HEK293 (cell line): Measurements from ENCODE around the gene FOXS1.

Experiments used
- HOXA7 ChIP-seq: sonication (generic); formaldehyde crosslinking; IDR thresholded peaks from 2 replicates; pipeline ENCODE4 v1.8.1; 2022; ENCODE audit warnings: missing genetic modification reagents, borderline replicate concordance
- HOXD13 ChIP-seq: sonication (generic); formaldehyde crosslinking; IDR thresholded peaks from 2 replicates; pipeline ENCODE4 v1.8.0; 2022; ENCODE audit warnings: missing genetic modification reagents, borderline replicate concordance
- IKZF3 ChIP-seq: fragments of 450-650 bp; IDR thresholded peaks from 2 replicates; pipeline ENCODE4 v1.5.0; 2018; ENCODE audit warnings: missing biosample characterization, mild to moderate bottlenecking, missing genetic modification characterization, moderate library complexity
- INSM2 ChIP-seq: fragments of 450-650 bp; formaldehyde crosslinking; IDR thresholded peaks from 2 replicates; pipeline ENCODE4 v1.5.1; 2016; ENCODE audit warnings: missing biosample characterization, missing genetic modification characterization
- KLF10 ChIP-seq: fragments of 450-650 bp; IDR thresholded peaks from 2 replicates; pipeline ENCODE4 v1.5.1; 2018; ENCODE audit warnings: missing biosample characterization, mild to moderate bottlenecking, missing genetic modification characterization
- PATZ1 ChIP-seq: fragments of 450-650 bp; formaldehyde crosslinking; IDR thresholded peaks from 2 replicates; pipeline ENCODE4 v1.5.1; 2016; ENCODE audit warnings: missing biosample characterization, missing genetic modification characterization
- PRDM2 ChIP-seq: fragments of 450-650 bp; formaldehyde crosslinking; IDR thresholded peaks from 2 replicates; pipeline ENCODE4 v1.5.1; 2016; ENCODE audit warnings: missing biosample characterization, missing genetic modification characterization, borderline replicate concordance
- RBAK ChIP-seq: fragments of 450-650 bp; formaldehyde crosslinking; IDR thresholded peaks from 2 replicates; pipeline ENCODE4 v1.5.1; 2016; ENCODE audit warnings: missing biosample characterization, missing genetic modification characterization
- SCRT2 ChIP-seq: fragments of 450-650 bp; formaldehyde crosslinking; IDR thresholded peaks from 2 replicates; pipeline ENCODE4 v1.5.1; 2016; ENCODE audit warnings: missing biosample characterization, missing genetic modification characterization
- SETDB1 ChIP-seq: IDR thresholded peaks from one replicate; pipeline ENCODE4 v1.6.1; 2017; ENCODE audit warnings: mild to moderate bottlenecking, low read length, moderate library complexity, mixed read lengths; ENCODE audit not compliant: insufficient read length
- SP2 ChIP-seq: fragments of 450-650 bp; formaldehyde crosslinking; IDR thresholded peaks from 2 replicates; pipeline ENCODE4 v1.5.1; 2016; ENCODE audit warnings: missing biosample characterization, missing genetic modification characterization
- ZBTB20 ChIP-seq: fragments of 450-650 bp; formaldehyde crosslinking; IDR thresholded peaks from 2 replicates; pipeline ENCODE4 v1.5.1; 2016; ENCODE audit warnings: missing biosample characterization, missing genetic modification characterization
- ZBTB44 ChIP-seq: fragments of 450-650 bp; IDR thresholded peaks from 2 replicates; pipeline ENCODE4 v1.5.1; 2018; ENCODE audit warnings: missing biosample characterization, mild to moderate bottlenecking, missing genetic modification characterization
- ZNF121 ChIP-seq: fragments of 450-650 bp; formaldehyde crosslinking; IDR thresholded peaks from 2 replicates; pipeline ENCODE4 v1.5.1; 2016; ENCODE audit warnings: missing biosample characterization, missing genetic modification characterization
- ZNF155 ChIP-seq: fragments of 450-650 bp; formaldehyde crosslinking; IDR thresholded peaks from 2 replicates; pipeline ENCODE4 v1.5.1; 2016; ENCODE audit warnings: missing biosample characterization, missing genetic modification characterization
- ZNF184 ChIP-seq: fragments of 450-650 bp; IDR thresholded peaks from 2 replicates; pipeline ENCODE4 v1.5.1; 2018; ENCODE audit warnings: missing biosample characterization, mild to moderate bottlenecking, missing genetic modification characterization
- ZNF214 ChIP-seq: fragments of 450-650 bp; formaldehyde crosslinking; IDR thresholded peaks from 2 replicates; pipeline ENCODE4 v1.5.1; 2017; ENCODE audit warnings: missing biosample characterization, mild to moderate bottlenecking, missing genetic modification characterization, borderline replicate concordance
- ZNF221 ChIP-seq: fragments of 450-650 bp; formaldehyde crosslinking; IDR thresholded peaks from 2 replicates; pipeline ENCODE4 v1.5.1; 2017; ENCODE audit warnings: missing biosample characterization, missing genetic modification characterization, borderline replicate concordance
- ZNF223 ChIP-seq: fragments of 450-650 bp; formaldehyde crosslinking; IDR thresholded peaks from 2 replicates; pipeline ENCODE4 v1.5.1; 2016; ENCODE audit warnings: missing biosample characterization, missing genetic modification characterization
- ZNF280D ChIP-seq: fragments of 450-650 bp; formaldehyde crosslinking; IDR thresholded peaks from 2 replicates; pipeline ENCODE4 v1.5.1; 2016; ENCODE audit warnings: missing biosample characterization, missing genetic modification characterization
- ZNF341 ChIP-seq: fragments of 450-650 bp; formaldehyde crosslinking; IDR thresholded peaks from 2 replicates; pipeline ENCODE4; 2016; ENCODE audit warnings: low read depth, missing biosample characterization, missing genetic modification characterization
- ZNF37A ChIP-seq: fragments of 450-650 bp; IDR thresholded peaks from 2 replicates; pipeline ENCODE4 v1.5.1; 2018; ENCODE audit warnings: missing biosample characterization, missing genetic modification characterization
- ZNF394 ChIP-seq: fragments of 450-650 bp; formaldehyde crosslinking; IDR thresholded peaks from 2 replicates; pipeline ENCODE4 v1.5.1; 2016; ENCODE audit warnings: missing biosample characterization, missing genetic modification characterization, mild to moderate bottlenecking, moderate library complexity, borderline replicate concordance
- ZNF514 ChIP-seq: fragments of 450-650 bp; formaldehyde crosslinking; IDR thresholded peaks from 2 replicates; pipeline ENCODE4 v1.5.1; 2016; ENCODE audit warnings: missing biosample characterization, missing genetic modification characterization
- ZNF768 ChIP-seq: fragments of 450-650 bp; formaldehyde crosslinking; IDR thresholded peaks from 2 replicates; pipeline ENCODE4 v1.5.1; 2018; ENCODE audit warnings: missing biosample characterization, mild to moderate bottlenecking, missing genetic modification characterization

The FOXS1 gene

GRCh38 chr20:31879143-31879987 is 34.0 kb upstream of the FOXS1 start (continued):
- TF ChIP-seq PRDM2 (tag by site-specific recombination): no peak
- TF ChIP-seq ZNF280D (tag by site-specific recombination): no peak
- 0 out of 2 replicates have a peak, but pooled peaks have one; percentile 7 for TF ChIP-seq IKZF3
- no peak for TF ChIP-seq ZBTB44
- no peak for TF ChIP-seq ZNF37A (tag by site-specific recombination)
- no peak for TF ChIP-seq ZNF221 (tag by site-specific recombination)
- TF ChIP-seq ZNF514 (tag by site-specific recombination): no peak
- TF ChIP-seq ZNF341: no peak
- no peak for TF ChIP-seq ZBTB20 (tag by site-specific recombination)
- TF ChIP-seq HOXA7 (CRISPR knock-in tag): no peak
- 0 out of 2 replicates have a peak, but pooled peaks have one; percentile 38 for TF ChIP-seq KLF10 (tag by site-specific recombination)
- no peak for TF ChIP-seq SETDB1
- TF ChIP-seq SP2 (tag by site-specific recombination): peak; percentile 79
- TF ChIP-seq ZNF121 (tag by site-specific recombination): no peak
- TF ChIP-seq SCRT2: no peak
- no peak for TF ChIP-seq ZNF394 (tag by site-specific recombination)
- no peak for TF ChIP-seq RBAK (tag by site-specific recombination)
- TF ChIP-seq HOXD13: no peak
- no peak for TF ChIP-seq ZNF184 (tag by site-specific recombination)
- peak; percentile 58; the same call in 1 of the 2 replicates for TF ChIP-seq PATZ1 (tag by site-specific recombination)
- TF ChIP-seq ZNF768: no peak
- TF ChIP-seq ZNF214: no peak
- TF ChIP-seq ZNF223 (tag by site-specific recombination): no peak
- 0 out of 2 replicates have a peak, but pooled peaks have one; percentile 10 for TF ChIP-seq INSM2 (tag by site-specific recombination)
- TF ChIP-seq ZNF155 (tag by site-specific recombination): no peak
